ENCODE measurements around the gene INPP4B.

Gene INPP4B

DNA sequence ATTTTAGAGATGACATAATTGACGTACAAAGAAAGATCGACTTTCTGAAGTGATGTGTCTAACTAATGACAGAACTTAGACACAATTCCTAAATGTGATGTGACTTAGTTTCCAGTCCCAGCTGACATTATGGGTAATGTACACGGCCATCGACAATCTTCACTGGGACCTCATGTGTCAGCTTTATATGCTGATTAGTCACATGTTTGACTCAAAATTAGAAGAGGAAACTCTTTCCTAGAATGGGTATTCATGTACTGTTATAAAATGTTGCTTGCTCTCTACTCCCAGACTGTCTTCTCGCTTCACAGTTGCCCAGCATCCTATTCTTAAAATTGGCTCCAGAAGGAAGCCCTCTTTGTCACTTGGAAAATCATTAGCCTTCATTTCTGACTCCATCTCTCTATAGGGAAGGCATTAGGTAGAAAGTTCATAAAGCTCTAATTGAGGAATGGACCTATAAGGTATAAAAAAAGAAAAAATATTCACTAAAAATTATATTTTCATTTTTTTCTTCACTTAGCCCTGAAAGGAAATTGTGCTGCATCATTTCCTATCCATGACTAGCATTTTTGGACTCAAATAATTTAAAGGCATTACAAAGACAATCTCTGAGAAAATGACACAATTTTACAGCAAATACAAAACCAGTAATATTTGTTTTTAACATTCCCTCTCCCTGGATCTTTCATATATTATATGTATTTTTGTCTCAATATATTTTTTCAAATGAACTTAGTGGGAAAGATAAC lies 554.6 kb downstream of the INPP4B start:
- DNase-seq (ENCODE audit: low spot score) = no peak

DNA sequence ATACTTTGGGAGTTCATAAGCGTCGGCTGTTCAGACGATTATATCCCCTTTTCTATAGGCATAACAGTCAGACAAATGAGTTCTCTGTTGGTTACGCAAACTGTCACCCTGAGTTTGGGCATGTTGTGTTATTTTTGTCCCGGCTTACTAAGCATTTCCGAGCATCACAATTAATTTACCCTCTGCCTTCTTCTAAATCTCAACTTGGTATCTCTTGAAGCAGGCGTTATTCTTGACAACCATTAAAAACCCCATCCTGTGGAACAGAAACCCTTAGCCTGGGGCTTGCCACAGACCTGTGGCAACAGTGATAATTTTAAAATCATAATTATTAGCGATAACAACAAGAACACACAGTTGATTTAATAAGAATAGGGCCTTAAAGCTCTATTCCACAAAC lies 558.7 kb downstream of the INPP4B start:
- no peak for DNase-seq (ENCODE audit: low spot score)

DNA sequence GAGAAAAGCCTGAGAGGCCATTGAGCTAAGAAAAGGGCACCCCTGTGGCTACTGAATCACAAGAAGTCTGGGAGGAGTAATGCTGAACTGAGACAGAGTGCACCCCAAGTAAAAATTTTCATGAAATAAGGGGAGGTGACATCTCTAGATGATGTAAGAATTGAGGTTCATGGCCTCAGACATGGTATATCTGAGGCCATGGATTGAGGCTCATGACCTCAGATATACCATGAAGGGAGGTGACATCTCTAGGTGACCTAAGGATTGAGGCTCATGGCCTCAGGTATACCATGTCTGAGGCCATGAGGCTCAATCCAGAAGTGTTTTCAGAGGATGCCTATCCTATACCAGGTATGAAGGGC lies 560.9 kb downstream of the INPP4B start:
- no peak for DNase-seq (ENCODE audit: low spot score)

DNA sequence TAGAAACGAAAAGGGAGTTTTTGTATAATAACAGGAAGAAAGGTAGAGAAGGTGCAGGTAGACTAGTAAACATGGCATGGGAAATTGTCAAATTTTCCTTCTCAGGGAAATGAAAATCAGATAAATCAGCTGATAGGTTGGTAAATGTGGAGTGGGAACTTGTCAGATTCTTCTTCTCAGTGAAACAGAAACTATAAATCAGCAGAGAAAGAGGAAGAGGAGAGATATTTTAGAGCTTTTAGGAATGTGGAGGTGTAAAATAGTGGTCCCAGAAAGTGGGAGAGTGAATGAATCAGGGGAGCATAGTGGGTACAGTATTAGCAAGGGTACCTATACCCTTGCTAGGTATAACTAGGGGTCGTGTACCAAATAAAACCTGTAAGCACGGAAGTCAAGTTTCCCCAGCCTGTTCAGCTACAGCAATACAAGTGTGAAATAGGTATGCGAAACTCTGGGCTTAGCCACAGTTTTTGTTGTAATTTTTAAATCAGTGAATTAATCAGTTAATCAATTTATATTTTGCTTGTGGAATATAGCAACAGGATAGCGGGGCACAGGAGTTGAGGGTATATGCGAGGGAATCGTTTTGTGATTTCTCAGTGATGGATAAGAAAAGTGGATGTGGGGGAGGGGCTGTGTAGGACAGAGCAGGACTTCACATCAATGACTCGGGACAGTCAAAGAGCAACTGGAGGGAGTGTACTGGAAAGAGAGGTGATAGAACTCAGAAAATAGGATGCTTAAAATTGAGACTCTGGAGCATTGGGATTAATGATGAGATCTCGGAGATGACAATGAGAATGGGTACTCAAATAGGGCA lies 561.5 kb downstream of the INPP4B start:
- no peak for DNase-seq (ENCODE audit: low spot score)

DNA sequence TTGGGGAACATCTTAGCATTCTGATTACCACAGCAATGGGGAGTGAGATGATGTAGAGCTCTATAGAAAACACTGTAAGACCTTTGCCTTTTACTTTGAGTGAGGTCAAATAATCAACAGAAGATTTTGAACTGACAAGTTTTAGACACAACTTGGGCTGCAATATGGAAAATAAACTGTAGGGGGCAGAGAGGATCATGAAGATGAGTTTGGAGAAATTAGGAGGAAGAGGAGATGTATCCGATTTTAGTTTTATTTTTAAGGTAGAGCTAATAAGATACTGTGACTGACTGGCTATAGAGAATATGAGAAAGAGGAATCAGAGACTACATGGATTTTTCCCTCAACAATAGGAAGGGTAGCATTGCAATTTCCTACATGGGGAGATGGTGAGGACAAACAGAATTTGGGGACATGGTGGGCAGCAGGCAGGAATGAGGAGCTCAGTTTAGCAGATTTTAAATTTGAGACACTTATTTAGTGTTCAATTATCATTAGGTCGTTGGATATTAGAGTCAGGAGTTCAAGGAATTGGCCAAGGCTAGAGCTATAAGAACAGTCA lies 563.1 kb downstream of the INPP4B start:
- peak; percentile 51 for DNase-seq (ENCODE audit: low spot score)

DNA sequence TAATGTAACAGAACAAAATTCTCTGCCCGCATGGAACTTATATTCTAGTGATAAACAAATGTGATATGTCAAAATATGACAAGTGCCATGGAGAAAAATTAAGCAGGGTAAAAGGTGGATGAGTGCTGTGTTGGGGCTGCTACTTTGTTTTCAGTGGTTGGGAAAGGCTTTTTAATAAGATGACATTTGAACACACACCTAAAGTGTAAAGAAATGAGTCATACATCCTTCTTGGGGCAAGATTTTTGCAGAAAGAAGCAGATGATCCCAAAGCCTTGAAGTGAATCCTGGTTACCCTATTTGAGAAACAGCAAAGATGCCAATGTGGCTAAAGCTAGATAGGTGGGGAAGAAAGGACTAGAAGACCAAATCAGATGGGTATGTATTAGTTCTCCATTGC lies 564.1 kb downstream of the INPP4B start:
- no peak for DNase-seq (ENCODE audit: low spot score)

DNA sequence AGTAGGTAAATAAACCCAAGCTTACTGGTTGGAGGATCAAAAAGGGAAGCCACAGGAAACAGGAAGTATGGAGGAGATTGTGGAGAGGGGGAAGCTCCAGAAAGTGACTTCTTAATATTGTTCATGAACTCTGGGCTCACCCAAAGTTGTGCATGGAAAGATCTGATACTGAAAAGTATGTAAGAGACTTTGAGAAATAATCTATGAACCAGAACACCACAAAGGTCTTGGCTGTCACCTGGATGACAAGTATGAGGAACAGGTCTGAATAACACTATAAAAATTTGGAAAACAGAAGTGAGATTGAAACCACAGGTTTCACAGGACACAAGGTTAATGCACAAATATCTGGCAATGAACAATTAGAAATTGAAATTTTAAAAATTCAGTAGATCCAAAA lies 567.4 kb downstream of the INPP4B start:
- DNase-seq (ENCODE audit: low spot score) = no peak

DNA sequence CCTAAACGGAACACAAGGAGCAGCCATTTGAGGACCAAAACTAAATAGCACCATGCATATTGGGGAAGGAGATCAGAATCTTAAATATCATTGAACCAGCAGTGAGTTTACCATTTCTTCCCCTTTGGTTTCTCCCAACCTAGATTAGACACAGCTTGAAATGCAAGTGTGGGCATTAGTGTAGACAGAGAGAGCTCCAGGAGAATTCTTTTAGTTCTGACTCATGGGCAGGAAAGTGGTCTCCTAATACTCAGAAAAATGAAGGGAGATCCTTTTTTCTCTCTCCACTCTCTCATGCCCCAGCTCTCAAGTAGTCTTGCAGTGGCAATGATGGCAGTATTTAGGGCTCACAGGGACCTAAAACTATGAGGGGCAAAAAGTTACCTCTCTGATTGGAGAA lies 567.9 kb downstream of the INPP4B start:
- DNase-seq (ENCODE audit: low spot score) = no peak

DNA sequence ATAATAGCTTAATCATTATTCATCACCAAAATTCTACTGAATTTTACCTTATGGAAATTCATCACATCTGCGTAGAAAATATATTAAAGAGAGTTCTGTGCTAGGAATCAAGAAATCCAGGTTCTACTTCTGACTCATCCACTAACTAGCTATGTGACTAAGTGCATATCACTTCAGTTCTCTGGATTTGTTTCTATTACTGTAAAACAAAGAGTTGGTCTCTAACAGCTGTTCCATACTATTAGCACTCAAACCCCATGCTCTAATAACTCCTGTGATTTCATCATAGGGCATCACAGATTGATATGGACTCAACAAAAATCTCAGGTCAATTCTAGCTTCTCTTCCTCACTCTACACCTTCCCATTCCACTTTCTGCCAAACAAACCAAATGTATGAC lies 572.0 kb downstream of the INPP4B start:
- DNase-seq (ENCODE audit: low spot score) = no peak

DNA sequence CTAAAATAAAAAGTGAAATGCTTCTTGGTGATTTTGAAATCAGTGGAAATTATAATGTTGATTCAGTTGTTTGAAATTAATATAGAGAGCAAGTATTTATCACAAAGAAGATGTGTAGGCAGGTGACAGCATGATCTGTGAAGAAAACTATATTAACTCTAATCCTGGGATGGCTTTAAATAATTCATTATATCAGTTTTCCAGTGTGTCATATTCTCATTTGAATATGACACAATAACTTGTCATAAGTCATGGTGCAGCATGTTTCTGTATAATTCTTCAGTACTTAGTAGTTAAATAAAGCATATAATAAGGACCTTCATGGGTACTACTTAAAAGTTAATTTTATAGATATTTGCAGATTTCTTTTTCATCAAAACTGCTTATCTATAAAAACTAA lies 573.6 kb downstream of the INPP4B start:
- DNase-seq (ENCODE audit: low spot score) = no peak

DNA sequence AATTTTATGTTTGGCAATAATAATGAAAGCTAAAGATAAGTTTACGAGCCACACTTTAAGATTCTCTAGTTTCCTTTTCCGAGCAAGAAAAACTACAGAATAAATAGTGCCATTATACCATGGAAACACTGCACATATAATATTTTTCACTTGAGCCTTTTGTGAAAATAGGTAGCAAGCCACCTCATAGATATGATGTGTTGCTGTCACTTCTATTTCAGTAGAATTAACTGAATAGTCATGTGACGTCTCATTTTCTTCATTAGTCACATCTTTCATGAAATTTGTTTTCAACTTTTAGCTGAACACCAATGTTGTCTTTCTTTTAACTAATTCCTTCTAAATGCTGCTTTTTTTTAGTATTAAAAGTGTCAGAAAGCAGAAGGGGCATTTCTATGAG lies 574.3 kb downstream of the INPP4B start:
- DNase-seq (ENCODE audit: low spot score) = no peak

DNA sequence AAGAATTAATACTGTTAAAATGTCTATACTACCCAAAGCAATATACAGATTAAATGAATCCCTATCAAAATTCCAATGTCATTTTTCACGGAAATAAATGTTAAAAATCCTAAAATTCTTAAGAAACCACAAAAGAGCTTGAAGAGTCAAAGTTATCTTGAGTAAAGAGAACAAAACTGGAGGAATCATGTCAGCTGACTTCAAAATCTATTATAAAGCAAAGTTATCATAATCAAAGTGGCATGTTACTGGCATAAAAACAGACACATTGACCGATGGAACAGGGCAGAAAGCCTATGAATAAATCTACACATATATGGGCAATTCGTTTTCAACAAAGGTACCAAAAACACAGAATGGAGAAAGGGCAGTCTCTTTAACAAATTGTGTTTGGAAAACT lies 579.0 kb downstream of the INPP4B start:
- no peak for DNase-seq (ENCODE audit: low spot score)

DNA sequence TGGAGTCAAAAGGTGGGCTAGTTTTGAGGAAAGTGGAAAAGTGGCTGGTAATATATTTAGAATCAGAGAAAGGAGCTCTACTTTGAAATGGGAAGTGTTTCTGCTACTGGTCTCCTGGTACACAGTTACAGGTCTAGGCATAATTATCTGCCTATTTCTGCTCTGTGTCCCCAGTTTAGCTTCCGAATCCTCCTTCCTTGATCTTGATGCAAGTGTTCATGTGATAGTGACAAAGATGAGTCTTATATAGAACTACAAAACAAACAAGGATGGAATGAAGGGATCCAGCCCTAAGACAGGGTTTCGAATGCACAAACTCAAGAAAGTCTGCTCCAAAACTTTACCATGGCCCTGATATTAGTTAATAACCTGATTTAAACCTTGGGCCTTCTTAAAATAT lies 580.2 kb downstream of the INPP4B start:
- DNase-seq (ENCODE audit: low spot score) = no peak

DNA sequence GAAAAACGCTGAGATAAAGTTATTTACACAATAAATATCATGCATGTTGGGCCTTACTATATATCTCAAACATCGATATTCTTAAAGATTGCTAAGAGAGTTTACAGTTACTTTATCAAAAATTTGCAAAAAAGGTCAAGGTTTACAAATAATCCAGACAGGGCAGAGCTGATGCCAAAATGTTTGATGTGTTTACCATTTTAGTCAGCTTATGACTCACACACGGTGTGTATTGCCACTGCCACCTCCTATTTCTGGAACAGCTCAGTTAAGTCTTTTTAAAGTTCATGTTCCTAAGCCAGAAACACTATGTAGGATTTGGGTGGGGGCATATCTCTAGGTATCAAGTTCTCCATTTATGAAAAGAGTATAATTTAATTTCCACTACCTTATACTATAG lies 580.6 kb downstream of the INPP4B start:
- DNase-seq (ENCODE audit: low spot score) = peak; percentile 50

DNA sequence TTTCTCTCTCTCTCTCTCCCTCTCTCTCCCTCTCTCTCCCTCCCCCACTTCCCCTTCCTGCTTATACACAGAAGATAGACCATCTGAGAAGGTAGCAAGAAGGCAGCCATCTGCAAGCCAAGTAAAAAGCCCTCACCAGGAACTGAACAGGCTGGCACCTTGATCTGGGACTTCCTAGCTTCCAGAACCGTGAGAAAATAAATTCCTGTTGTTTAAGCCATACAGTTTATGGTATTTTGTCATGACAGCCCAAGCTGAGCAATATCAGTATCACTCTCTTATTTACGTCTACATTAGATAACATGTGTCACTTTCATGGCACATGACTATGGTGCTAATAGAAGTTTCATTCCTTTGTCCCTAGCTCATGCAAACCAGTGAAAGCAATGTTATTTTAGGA lies 581.1 kb downstream of the INPP4B start:
- DNase-seq (ENCODE audit: low spot score) = no peak

DNA sequence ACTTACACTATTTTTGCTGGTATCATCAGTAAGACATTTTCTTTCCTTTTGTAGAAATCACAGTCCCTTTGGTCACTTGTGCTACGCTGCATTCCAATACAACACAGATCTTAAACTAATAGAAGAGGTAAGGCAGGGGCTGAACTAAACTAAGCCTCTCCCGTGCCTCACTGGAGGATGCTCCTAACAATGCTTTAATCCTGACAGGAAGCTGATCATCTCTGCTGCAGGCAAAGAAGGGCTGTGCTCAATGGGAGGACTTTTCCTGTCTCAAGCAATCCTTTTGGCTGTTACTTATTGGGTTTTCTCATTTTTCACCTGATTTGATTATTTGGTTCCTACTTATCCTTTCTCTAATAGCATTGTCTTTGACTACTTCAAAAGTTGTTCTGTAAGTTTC lies 583.1 kb downstream of the INPP4B start:
- DNase-seq (ENCODE audit: low spot score) = no peak

DNA sequence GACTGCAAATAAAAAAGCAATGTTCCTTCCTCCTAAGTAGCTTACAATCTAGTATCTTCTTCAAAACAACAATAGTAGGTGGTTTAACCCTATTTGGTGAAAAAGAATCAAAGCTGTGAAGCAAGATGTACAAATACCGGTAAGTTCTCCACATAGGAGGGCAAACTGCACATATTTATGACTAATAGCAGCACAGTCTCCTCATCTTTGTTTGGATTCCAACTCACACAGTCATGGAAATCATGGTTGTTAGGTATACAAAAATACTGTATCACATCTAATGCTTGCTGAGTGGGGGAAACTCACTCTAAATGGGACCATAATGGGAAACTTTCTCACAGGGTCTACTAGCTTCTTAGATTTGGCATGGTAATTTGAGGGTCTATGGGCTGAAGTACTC lies 597.2 kb downstream of the INPP4B start:
- DNase-seq (ENCODE audit: low spot score) = no peak

DNA sequence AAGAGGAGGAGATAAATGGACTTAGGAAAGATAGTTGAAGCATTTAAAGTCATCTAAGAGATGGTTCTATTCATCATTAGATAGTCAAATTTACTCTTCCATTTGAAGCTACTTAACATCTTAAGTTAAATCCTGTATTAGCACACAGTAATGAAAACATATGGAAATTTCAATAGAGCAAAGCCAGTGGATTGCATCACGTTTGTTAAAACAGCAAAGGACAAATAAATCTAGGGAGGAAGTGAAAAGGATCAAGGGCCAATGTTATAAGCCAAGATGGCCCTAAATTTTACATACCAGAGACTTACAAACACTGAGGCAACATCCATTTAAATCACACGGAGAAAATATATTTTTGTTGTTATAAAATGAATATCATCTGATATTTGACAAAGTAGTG lies 602.8 kb downstream of the INPP4B start:
- no peak for DNase-seq (ENCODE audit: low spot score)

DNA sequence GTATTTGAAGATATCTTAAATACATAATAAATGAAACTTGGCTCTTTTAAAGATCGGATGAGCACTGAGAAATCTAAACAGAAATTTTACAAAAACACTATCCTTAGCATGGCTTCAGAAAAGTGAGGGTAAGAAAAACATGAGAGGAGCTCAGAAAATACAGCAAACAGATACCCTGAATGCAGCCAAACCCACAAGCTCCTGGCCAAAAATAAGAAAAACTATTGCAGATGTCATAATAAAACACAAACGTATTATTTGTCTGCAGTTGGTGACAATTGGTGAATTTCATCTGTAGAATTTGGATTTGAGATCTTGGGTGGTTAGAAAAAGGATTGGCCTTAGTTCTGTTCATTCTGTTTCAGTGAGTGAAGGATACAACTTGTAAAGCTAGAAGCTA lies 603.9 kb downstream of the INPP4B start:
- DNase-seq (ENCODE audit: low spot score) = no peak

DNA sequence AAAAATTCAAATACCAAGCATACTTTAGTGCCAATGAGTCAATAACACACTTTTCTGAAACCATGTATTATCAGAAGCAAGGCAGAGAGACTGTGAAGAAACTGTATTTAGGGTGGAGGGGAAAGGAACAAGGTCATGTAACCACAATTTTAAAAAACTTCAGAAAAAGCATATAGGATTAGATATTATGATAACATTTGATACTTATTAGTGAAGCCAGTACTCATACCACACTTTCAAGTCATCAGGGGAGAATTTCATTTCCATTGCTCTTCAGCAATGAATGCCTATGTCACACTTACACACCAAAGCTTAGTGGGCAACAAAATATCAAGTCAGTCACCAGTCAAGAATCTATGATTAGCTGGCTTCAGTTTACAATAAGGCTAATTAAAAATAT lies 607.5 kb downstream of the INPP4B start:
- no peak for DNase-seq (ENCODE audit: low spot score)

DNA sequence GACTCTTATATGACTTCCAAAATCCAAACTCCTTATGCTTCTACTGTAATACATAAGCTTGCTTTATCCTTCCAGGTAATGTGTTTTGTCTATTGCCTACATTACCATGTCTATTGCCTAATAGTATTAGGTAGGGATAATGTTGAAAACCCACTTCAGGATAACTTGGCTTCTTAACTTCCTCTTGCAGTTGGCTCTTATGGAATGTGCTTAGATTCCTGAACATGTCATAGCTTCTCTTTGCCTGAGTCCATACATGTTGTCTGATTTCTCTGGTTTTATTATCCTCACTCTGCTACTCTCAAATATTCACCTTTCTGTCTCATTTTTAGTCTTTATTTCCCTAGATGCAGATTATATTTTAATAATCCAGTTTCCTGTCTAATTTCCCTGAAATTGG lies 609.8 kb downstream of the INPP4B start:
- DNase-seq (ENCODE audit: low spot score) = no peak

DNA sequence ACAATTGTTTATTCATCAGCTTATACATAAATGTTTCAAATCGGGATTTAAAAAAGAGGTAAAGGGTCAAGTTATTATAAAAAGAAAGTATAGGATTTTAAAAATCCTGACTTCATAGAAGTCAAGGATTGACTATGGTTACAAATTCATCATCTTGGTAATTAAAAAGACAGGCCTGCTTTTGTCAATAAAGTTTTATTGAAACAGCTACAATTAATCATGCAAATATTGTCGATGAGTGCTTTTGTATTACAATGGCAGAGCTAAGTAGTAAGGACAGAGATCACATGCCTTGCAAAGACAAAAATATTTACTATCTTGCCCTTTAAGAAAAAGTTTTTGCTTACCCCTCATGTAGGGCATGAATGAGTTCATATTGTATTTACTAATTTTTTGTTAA lies 614.3 kb downstream of the INPP4B start:
- DNase-seq (ENCODE audit: low spot score) = no peak

DNA sequence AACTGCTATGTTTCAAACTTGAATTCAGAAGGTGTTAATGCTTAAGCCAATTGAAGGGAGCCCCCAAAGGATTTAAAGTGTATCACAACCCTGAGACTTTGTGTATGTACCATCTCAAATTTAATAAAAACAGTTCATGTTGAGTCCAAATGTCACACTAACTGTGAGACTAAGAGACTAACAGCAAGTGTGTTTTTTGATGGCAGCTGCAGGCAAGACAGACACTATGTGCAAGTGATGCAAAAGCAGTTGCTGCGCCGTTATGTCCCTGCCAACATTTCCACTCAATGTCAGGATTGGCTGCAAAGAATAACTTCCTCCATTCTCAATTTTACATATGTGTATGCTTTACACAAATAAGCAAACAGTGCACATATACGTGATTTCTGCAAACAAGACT lies 615.1 kb downstream of the INPP4B start:
- no peak for DNase-seq (ENCODE audit: low spot score)

DNA sequence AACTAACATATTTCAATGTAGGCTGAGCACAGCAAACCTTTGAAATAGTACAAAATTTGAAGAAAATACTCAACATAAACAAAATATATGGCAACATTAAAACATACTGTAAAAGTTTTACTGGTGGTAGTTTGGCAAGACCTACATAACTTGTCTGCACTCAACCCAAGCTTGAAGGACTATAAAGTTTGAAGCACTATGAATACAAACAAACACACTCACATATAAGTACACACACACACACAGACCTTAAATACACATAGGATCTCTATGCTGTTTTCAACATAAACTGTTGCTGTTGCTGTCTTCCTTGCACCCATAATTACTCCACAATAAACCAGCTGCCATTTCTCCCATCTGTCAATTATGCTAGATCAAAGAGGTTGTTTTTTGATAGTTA lies 620.1 kb downstream of the INPP4B start:
- DNase-seq (ENCODE audit: low spot score) = no peak

Data from CD4-positive, alpha-beta T cell treated with Interleukin-2 at 100 ng/mL for 4 hours (primary cell).